ENCODE results near the gene RASSF9.

RASSF9 gene

DNA sequence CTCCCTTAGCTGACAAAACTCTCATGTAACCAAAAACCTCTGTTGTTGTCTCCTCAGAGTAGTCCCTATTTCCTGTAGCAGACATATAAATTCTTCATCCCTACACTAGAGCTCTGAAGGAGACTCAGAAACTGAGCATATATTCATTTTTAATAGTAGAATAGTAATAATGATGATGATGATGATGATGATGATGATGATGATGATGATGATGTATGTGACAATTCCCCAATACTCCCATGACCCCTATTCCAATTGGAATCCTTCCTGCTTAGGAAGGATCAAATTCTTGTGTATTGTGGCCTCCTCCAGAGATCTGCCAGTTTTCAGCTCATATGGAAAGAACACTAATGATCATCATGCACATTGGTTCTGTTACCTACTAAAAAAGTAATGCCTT, 26.7 kb downstream of the RASSF9 start:
- H3K4me3 ChIP-seq (ENCODE audit: low read depth, low read length) = no peak overlapping the region
- in situ Hi-C loops (cut with HindIII; ENCODE audit: low sequenced_read_pairs) = no loop called here
- TF ChIP-seq, protein P1, sequence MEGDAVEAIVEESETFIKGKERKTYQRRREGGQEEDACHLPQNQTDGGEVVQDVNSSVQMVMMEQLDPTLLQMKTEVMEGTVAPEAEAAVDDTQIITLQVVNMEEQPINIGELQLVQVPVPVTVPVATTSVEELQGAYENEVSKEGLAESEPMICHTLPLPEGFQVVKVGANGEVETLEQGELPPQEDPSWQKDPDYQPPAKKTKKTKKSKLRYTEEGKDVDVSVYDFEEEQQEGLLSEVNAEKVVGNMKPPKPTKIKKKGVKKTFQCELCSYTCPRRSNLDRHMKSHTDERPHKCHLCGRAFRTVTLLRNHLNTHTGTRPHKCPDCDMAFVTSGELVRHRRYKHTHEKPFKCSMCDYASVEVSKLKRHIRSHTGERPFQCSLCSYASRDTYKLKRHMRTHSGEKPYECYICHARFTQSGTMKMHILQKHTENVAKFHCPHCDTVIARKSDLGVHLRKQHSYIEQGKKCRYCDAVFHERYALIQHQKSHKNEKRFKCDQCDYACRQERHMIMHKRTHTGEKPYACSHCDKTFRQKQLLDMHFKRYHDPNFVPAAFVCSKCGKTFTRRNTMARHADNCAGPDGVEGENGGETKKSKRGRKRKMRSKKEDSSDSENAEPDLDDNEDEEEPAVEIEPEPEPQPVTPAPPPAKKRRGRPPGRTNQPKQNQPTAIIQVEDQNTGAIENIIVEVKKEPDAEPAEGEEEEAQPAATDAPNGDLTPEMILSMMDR (IDR thresholded peaks at IDR 0.05; ENCODE audit: low read depth, low read length) = no peak
- no peak for DNase-seq (ENCODE audit: low read depth, low spot score)

DNA sequence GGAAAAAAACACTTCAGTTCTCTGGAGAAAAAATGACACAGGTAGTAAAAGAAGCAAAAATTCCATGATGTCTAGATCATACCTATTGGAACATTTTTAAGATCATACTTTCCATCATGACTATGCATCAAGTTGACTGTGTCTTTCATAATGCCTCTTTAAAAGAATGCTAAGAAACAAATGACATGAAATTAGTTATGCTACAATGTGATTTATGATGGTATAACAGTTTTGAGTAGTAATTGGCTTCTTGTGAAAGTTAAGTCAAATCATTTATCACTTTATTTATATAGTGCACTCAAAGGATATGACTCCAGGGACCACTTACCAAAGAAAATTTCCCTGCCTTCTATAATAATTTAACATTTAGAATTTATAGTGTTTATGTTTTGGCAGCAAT, 28.5 kb downstream of the RASSF9 start:
- H3K4me3 ChIP-seq (ENCODE audit: low read depth, low read length) = no peak overlapping the region
- in situ Hi-C loops (cut with HindIII; ENCODE audit: low sequenced_read_pairs) = no loop called here
- TF ChIP-seq, protein P1 (IDR thresholded peaks at IDR 0.05; ENCODE audit: low read depth, low read length) = no peak
- DNase-seq (ENCODE audit: low read depth, low spot score) = no peak

GRCh38 chr12:85805654-85806053, 30.6 kb downstream of the RASSF9 start:
- no peak overlapping the region for H3K4me3 ChIP-seq (ENCODE audit: low read depth, low read length)
- DNase-seq (ENCODE audit: low read depth, low spot score) = peak; percentile 73
- TF ChIP-seq, protein P1 (IDR thresholded peaks at IDR 0.05; ENCODE audit: low read depth, low read length) = no peak
- in situ Hi-C loops (cut with HindIII; ENCODE audit: low sequenced_read_pairs) = no loop called here

- no peak overlapping the region for H3K4me3 ChIP-seq (ENCODE audit: low read depth, low read length)
- DNase-seq (ENCODE audit: low read depth, low spot score) = peak; percentile 63
- TF ChIP-seq, protein P1 (IDR thresholded peaks at IDR 0.05; ENCODE audit: low read depth, low read length) = no peak
- in situ Hi-C loops (cut with HindIII; ENCODE audit: low sequenced_read_pairs) = no loop called here
Observed at GRCh38 chr12:85804663-85805062, 31.5 kb downstream of the RASSF9 start.

GRCh38 chr12:85803923-85804322, 32.3 kb downstream of the RASSF9 start:
- in situ Hi-C loops (cut with HindIII; ENCODE audit: low sequenced_read_pairs) = no loop called here
- no peak overlapping the region for H3K4me3 ChIP-seq (ENCODE audit: low read depth, low read length)
- DNase-seq (ENCODE audit: low read depth, low spot score) = no peak
- TF ChIP-seq, protein P1 (IDR thresholded peaks at IDR 0.05; ENCODE audit: low read depth, low read length) = no peak

DNA sequence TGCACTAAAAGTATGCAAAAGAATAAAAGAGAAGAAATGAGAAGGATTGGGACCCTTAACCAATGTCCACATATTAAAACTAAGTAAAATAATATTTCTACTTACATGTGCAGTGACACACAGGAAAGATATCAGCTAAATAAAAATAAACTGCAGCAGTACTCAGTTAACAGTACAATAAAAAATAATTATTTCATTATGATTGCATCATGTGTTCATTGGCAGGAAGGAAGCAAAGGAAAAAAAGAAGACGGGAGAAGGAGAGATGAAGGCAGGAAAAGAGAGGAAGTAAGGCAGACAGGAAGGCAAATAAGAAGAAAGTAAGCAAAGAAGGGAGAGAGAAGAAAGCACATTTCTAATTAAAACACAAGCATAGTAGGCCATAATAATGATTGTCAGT, 33.0 kb downstream of the RASSF9 start:
- DNase-seq (ENCODE audit: low read depth, low spot score) = no peak
- H3K4me3 ChIP-seq (ENCODE audit: low read depth, low read length) = no peak overlapping the region
- in situ Hi-C loops (cut with HindIII; ENCODE audit: low sequenced_read_pairs) = no loop called here
- TF ChIP-seq, protein P1 (IDR thresholded peaks at IDR 0.05; ENCODE audit: low read depth, low read length) = no peak

GRCh38 chr12:85798122-85798521, 38.1 kb downstream of the RASSF9 start:
- no peak for DNase-seq (ENCODE audit: low read depth, low spot score)
- in situ Hi-C loops (cut with HindIII; ENCODE audit: low sequenced_read_pairs) = no loop called here
- TF ChIP-seq, protein P1 (IDR thresholded peaks at IDR 0.05; ENCODE audit: low read depth, low read length) = no peak
- no peak overlapping the region for H3K4me3 ChIP-seq (ENCODE audit: low read depth, low read length)
